H9 (cell line): ENCODE measurements around the gene TMEM272. TPM values are rescaled to one million over a fixed set of nuclear protein-coding genes. Genes with fewer than 3 reads are reported as not detected.

ENCODE experiments used
- DNase-seq: peaks from one replicate; pipeline ENCODE4 v3.0.0-alpha.2; 2017
- H2AFZ ChIP-seq: one replicate; pipeline ENCODE4 v1.6.1; 2013; ENCODE audit warnings: mild to moderate bottlenecking, low read length, control low read depth, moderate library complexity
- H2AK5ac ChIP-seq: 2 replicates; pipeline ENCODE4 v1.6.1; 2013; ENCODE audit warnings: low read length, control low read depth, mixed read lengths; ENCODE audit not compliant: insufficient read length
- H2BK120ac ChIP-seq: one replicate; pipeline ENCODE4 v1.6.1; 2013; ENCODE audit warnings: low read depth, mild to moderate bottlenecking, low read length, control low read depth, inconsistent platforms; ENCODE audit not compliant: poor library complexity, severe bottlenecking
- H2BK12ac ChIP-seq: 2 replicates; pipeline ENCODE4 v1.6.1; 2013; ENCODE audit warnings: low read length, control low read depth, mixed read lengths, low read depth; ENCODE audit not compliant: insufficient read length
- H2BK15ac ChIP-seq: 2 replicates; pipeline ENCODE4 v1.6.1; 2013; ENCODE audit warnings: low read depth, low read length, control low read depth
- H2BK20ac ChIP-seq: one replicate; pipeline ENCODE4 v1.6.1; 2013; ENCODE audit warnings: low read depth, mild to moderate bottlenecking, low read length, control low read depth, inconsistent platforms; ENCODE audit not compliant: poor library complexity, severe bottlenecking
- H2BK5ac ChIP-seq: 2 replicates; pipeline ENCODE4 v1.6.1; 2013; ENCODE audit warnings: low read length, control low read depth, mixed read lengths; ENCODE audit not compliant: insufficient read length
- H3K14ac ChIP-seq: 2 replicates; pipeline ENCODE4 v1.6.1; 2013; ENCODE audit warnings: low read length, control low read depth; ENCODE audit not compliant: insufficient read depth
- H3K18ac ChIP-seq: 2 replicates; pipeline ENCODE4 v1.6.1; 2013; ENCODE audit warnings: low read depth, mild to moderate bottlenecking, mixed read lengths, low read length, control low read depth; ENCODE audit not compliant: insufficient read length
- H3K23ac ChIP-seq: 2 replicates; pipeline ENCODE4 v1.6.1; 2013; ENCODE audit warnings: low read length, control low read depth, mixed read lengths, low read depth; ENCODE audit not compliant: insufficient read length
- H3K23me2 ChIP-seq: 2 replicates; pipeline ENCODE4 v1.6.1; 2013; ENCODE audit warnings: low read depth, mild to moderate bottlenecking, mixed read lengths, low read length, control low read depth; ENCODE audit not compliant: insufficient read length, poor library complexity, severe bottlenecking
- H3K27ac ChIP-seq: 2 replicates; pipeline ENCODE4 v1.5.1; 2013; ENCODE audit warnings: low read length, control low read depth, mixed read lengths, low read depth; ENCODE audit not compliant: insufficient read length
- H3K27me3 ChIP-seq: 2 replicates; pipeline ENCODE4 v1.6.1; 2013; ENCODE audit warnings: low read length, control low read depth, inconsistent platforms; ENCODE audit not compliant: insufficient read depth
- H3K4ac ChIP-seq: 2 replicates; pipeline ENCODE4 v1.6.1; 2013; ENCODE audit warnings: low read depth, mild to moderate bottlenecking, control low read depth, inconsistent platforms, low read length, moderate library complexity
- H3K4me1 ChIP-seq: 2 replicates; pipeline ENCODE4 v1.6.1; 2013; ENCODE audit warnings: low read length, control low read depth, inconsistent platforms; ENCODE audit not compliant: insufficient read depth
- H3K4me2 ChIP-seq: 2 replicates; pipeline ENCODE4 v1.6.1; 2013; ENCODE audit warnings: low read length, control low read depth, mixed read lengths; ENCODE audit not compliant: insufficient read length, insufficient read depth
- H3K56ac ChIP-seq: 2 replicates; pipeline ENCODE4 v1.6.1; 2013; ENCODE audit warnings: low read depth, mild to moderate bottlenecking, mixed read lengths, low read length, control low read depth; ENCODE audit not compliant: insufficient read length
- H3K79me1 ChIP-seq: 2 replicates; pipeline ENCODE4 v1.6.1; 2013; ENCODE audit warnings: low read depth, mild to moderate bottlenecking, moderate library complexity, low read length, control low read depth, inconsistent platforms; ENCODE audit not compliant: insufficient read depth, poor library complexity, severe bottlenecking
- H3K79me2 ChIP-seq: 2 replicates; pipeline ENCODE4 v1.6.1; 2013; ENCODE audit warnings: low read length, control low read depth, inconsistent platforms; ENCODE audit not compliant: insufficient read depth
- H3K9ac ChIP-seq: 2 replicates; pipeline ENCODE4 v1.6.1; 2013; ENCODE audit warnings: low read length, control low read depth, mixed read lengths; ENCODE audit not compliant: insufficient read length; ENCODE audit errors: extremely low read depth
- H3K9me3 ChIP-seq: one replicate; pipeline ENCODE4 v1.6.1; 2013; ENCODE audit warnings: low read depth, low read length, inconsistent platforms; ENCODE audit not compliant: control insufficient read depth
- H3T11ph ChIP-seq: one replicate; pipeline ENCODE4 v1.6.1; 2013; ENCODE audit warnings: mild to moderate bottlenecking, low read length, control low read depth, inconsistent platforms
- H4K20me1 ChIP-seq: one replicate; pipeline ENCODE4 v1.6.1; 2013; ENCODE audit not compliant: control insufficient read depth, insufficient read length, insufficient read depth
- H4K5ac ChIP-seq: 2 replicates; pipeline ENCODE4 v1.6.1; 2013; ENCODE audit warnings: low read depth, mild to moderate bottlenecking, mixed read lengths, low read length, control low read depth; ENCODE audit not compliant: insufficient read length
- H4K8ac ChIP-seq: replicated peaks from 2 replicates; pipeline ENCODE4 v1.6.1; 2013; ENCODE audit warnings: low read length, control low read depth, mixed read lengths, low read depth; ENCODE audit not compliant: insufficient read length
- H4K91ac ChIP-seq: 2 replicates; pipeline ENCODE4 v1.6.1; 2013; ENCODE audit warnings: low read depth, mild to moderate bottlenecking, moderate library complexity, mixed read lengths, low read length, control low read depth; ENCODE audit not compliant: insufficient read length
- H3K27ac Mint-ChIP-seq, 3 experiments: 2 replicates in 2 of 3; 3 replicates in 1 of 3; pipeline ENCODE4 v1.8.0; 2020 to 2021; ENCODE audit warnings: mixed read lengths in 3 of 3, mild to moderate bottlenecking in 1 of 3, moderate library complexity in 1 of 3
- H3K27me3 Mint-ChIP-seq: 2 replicates; pipeline ENCODE4 v1.8.0; 2021; ENCODE audit warnings: low read depth, mild to moderate bottlenecking, moderate library complexity, mixed read lengths
- H3K36me3 Mint-ChIP-seq, 3 experiments: 2 replicates in 2 of 3; 3 replicates in 1 of 3; pipeline ENCODE4 v1.8.0; 2020 to 2021; ENCODE audit warnings: low read depth in 3 of 3, mixed read lengths in 3 of 3; ENCODE audit not compliant: insufficient read depth in 1 of 3
- H3K4me1 Mint-ChIP-seq, 2 experiments: 2 replicates each; pipeline ENCODE4 v1.8.0; 2020; ENCODE audit warnings: mixed read lengths in 2 of 2
- H3K4me3 Mint-ChIP-seq, 2 experiments: 2 replicates in 1 of 2; 3 replicates in 1 of 2; pipeline ENCODE4 v1.8.0; 2020 to 2021; ENCODE audit warnings: mild to moderate bottlenecking in 2 of 2, mixed read lengths in 2 of 2, moderate library complexity in 1 of 2
- H3K9me3 Mint-ChIP-seq, 2 experiments: 2 replicates in 1 of 2; 3 replicates in 1 of 2; pipeline ENCODE4 v1.8.0; 2020; ENCODE audit warnings: mild to moderate bottlenecking in 2 of 2, mixed read lengths in 2 of 2, moderate library complexity in 1 of 2
- CTCF ChIP-seq: fragments of 200-600 bp; sonication (generic); conservative IDR thresholded peaks from 3 replicates; pipeline ENCODE4 v1.8.0; 2021; ENCODE audit warnings: antibody characterized with exemption, mild to moderate bottlenecking
- WGBS: extraction: QIAGEN DNeasy Blood & Tissue Kit; methylation state at CpG from one replicate; pipeline ENCODE4 v1.1.7; 2013; ENCODE audit warnings: missing lambda C conversion rate, low lambda C conversion rate, mixed read lengths; ENCODE audit not compliant: insufficient read length; ENCODE audit errors: extremely low coverage; 5-methylcytosine and 5-hydroxymethylcytosine counted together
- total RNA-seq: library from RNA; stranded (reverse); gene quantifications from 2 replicates; pipeline ENCODE4 v1.2.1, GENCODE V29; 2021

The TMEM272 gene
- total RNA-seq, 1 experiment from 2014 or later = not detected

- peaks cover 4% of the 10 kb centered on the region for H3K23me2 ChIP-seq
- H3K36me3 Mint-ChIP-seq = no peaks in the 10 kb centered on the region
- no peak for TF ChIP-seq CTCF
- no peak overlapping the region for H3K9ac ChIP-seq
- no CpG with 5 or more reads among the region's 8 CpGs for WGBS
- no peak overlapping the region for H3K56ac ChIP-seq
- H3K4me3 Mint-ChIP-seq = no peak overlapping the region
- DNase-seq = no peak
- H3T11ph ChIP-seq = no peak overlapping the region
- no peak overlapping the region for H3K27ac Mint-ChIP-seq
- H2BK5ac ChIP-seq = no peak overlapping the region
- no peak overlapping the region for H3K14ac ChIP-seq
- H2BK12ac ChIP-seq = no peak overlapping the region
- H3K18ac ChIP-seq = no peak overlapping the region
- H3K9me3 ChIP-seq = no peaks in the 10 kb centered on the region
- no peak overlapping the region for H2AFZ ChIP-seq
- H4K91ac ChIP-seq = no peak overlapping the region
- no peak overlapping the region for H4K8ac ChIP-seq
- no peak overlapping the region for H3K4me2 ChIP-seq
- H2AK5ac ChIP-seq = no peak overlapping the region
- H3K4me1 Mint-ChIP-seq = peaks cover 37 to 40% of the 10 kb centered on the region in 2 experiments
- H3K23ac ChIP-seq = no peak overlapping the region
- no peaks in the 10 kb centered on the region for H3K9me3 Mint-ChIP-seq
- no peak overlapping the region for H3K4ac ChIP-seq
- no peak overlapping the region for H2BK15ac ChIP-seq
- no peak overlapping the region for H4K5ac ChIP-seq
- H4K20me1 ChIP-seq = no peaks in the 10 kb centered on the region
- H3K79me1 ChIP-seq = no peaks in the 10 kb centered on the region
- H3K4me1 ChIP-seq = peaks cover 6% of the 10 kb centered on the region; the same call in 1 of the 2 replicates
- no peak overlapping the region for H2BK20ac ChIP-seq
- H3K27me3 Mint-ChIP-seq = peaks cover 4% of the 10 kb centered on the region
- no peak overlapping the region for H2BK120ac ChIP-seq
- no peaks in the 10 kb centered on the region for H3K79me2 ChIP-seq
- H3K27me3 ChIP-seq = peaks cover 2% of the 10 kb centered on the region; the same call in 1 of the 2 replicates
- no peak overlapping the region for H3K27ac ChIP-seq
Observed at GRCh38 chr13:51817717-51818116, 27.3 kb downstream of the TMEM272 start.
